ENCODE measurements around the gene ANKRD28. TPM values are rescaled to one million over a fixed set of nuclear protein-coding genes. Genes with fewer than 3 reads are reported as not detected.
"Not testable (repeated sequence)": the region's sequence is repeated elsewhere in the genome, so short reads cannot be mapped to it uniquely, and the experiment has no call there.

Gene ANKRD28
- total RNA-seq, 2 experiments from 2014 or later: 27.3 to 28.4 TPM

DNA sequence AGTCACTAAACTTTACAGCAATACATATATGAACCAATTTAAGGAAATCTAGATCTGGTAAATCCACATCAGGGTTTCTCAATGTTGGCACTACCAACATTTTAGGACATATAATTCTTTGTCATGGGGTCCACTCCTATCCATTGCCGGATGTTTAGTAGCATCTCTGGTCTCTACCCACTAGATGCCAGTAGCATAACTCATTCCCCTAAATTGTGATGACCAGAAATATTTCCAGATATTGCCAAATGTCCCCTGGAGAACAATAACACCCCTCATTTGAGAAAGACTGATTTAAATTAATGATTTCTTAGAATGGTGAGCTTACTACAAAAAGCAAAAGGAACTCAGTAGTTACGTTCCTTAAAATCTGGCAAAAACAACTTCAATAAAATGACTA is 23.1 kb upstream of the ANKRD28 start:
- H3K9me3 Mint-ChIP-seq (ENCODE audit: low read depth): no peaks in the 10 kb centered on the region
- H3K27ac Mint-ChIP-seq: no peak overlapping the region
- CTCF ChIA-PET: interaction anchor here (1.5 kb wide), 1 partner anchor 427 kb away, joined by 3 read pairs; no protein-coding TSS in a partner anchor
- no peak for ATAC-seq
- POLR2A ChIA-PET: no interaction called here
- H3K36me3 Mint-ChIP-seq (ENCODE audit: low read depth): peaks cover 3% of the 10 kb centered on the region
- no peak overlapping the region for H3K4me3 Mint-ChIP-seq
- H3K4me1 Mint-ChIP-seq: peaks cover 48% of the 10 kb centered on the region
- intact Hi-C loops (cut with DNase I, micrococcal nuclease): no loop called here
- DNase-seq: no peak
- no peaks in the 10 kb centered on the region for H3K27me3 Mint-ChIP-seq

GRCh38 chr3:15819576-15819975 is 21.8 kb upstream of the ANKRD28 start:
- Mint-ChIP-seq H3K36me3 (ENCODE audit: low read depth) (peaks cover 3% of the 10 kb centered on the region), H3K9me3 (ENCODE audit: low read depth) (no peaks in the 10 kb centered on the region), H3K4me1 (peaks cover 53% of the 10 kb centered on the region), H3K4me3 (no peak overlapping the region), H3K27me3 (no peaks in the 10 kb centered on the region), H3K27ac (no peak overlapping the region)
- intact Hi-C loops (cut with DNase I, micrococcal nuclease): loop anchor here in 1 of 2 experiments (5.0 to 10.0 kb wide), 2 partner anchors 228 to 615 kb away; partner anchors contain the start of gene CAPN7
- DNase-seq: no peak
- ChIA-PET POLR2A (no interaction called here), CTCF (interaction anchor here (0.6 to 1.0 kb wide), 2 partner anchors 42 to 154 kb away, joined by 3 read pairs; no protein-coding TSS in a partner anchor)
- no peak for ATAC-seq

DNA sequence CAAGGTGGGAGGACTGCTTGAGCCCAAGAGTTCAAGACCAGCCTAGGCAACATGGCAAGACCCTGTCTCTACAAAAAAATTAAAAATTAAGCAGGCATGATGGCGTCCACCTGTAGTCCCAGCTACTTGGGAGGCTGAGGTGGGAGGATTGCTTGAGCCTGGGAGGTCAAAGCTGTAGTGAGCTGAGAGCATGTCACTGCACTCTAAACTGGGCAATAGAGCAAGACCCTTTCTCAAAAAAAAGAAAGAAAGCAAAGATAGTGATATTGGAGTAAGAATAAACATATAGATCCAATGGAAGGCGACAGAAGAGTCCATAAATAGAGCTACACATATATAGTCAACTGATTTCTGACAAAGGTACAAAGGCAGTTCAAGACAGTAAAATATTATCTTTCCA is 21.3 kb upstream of the ANKRD28 start:
- ChIA-PET CTCF (interaction anchor here (1.0 kb wide), 1 partner anchor 43 kb away, joined by 3 read pairs; no protein-coding TSS in a partner anchor), POLR2A (no interaction called here)
- peaks cover 53% of the 10 kb centered on the region for H3K4me1 Mint-ChIP-seq
- H3K27ac Mint-ChIP-seq: no peak overlapping the region
- intact Hi-C loops (cut with DNase I, micrococcal nuclease): loop anchor here in 1 of 2 experiments (5.0 to 10.0 kb wide), 2 partner anchors 228 to 614 kb away; partner anchors contain the start of gene CAPN7
- H3K9me3 Mint-ChIP-seq (ENCODE audit: low read depth): no peaks in the 10 kb centered on the region
- H3K36me3 Mint-ChIP-seq (ENCODE audit: low read depth): peaks cover 3% of the 10 kb centered on the region
- H3K27me3 Mint-ChIP-seq: no peaks in the 10 kb centered on the region
- no peak overlapping the region for H3K4me3 Mint-ChIP-seq
- ATAC-seq (no peak), DNase-seq (no peak)

- no peaks in the 10 kb centered on the region for H3K9me3 Mint-ChIP-seq (ENCODE audit: low read depth)
- H3K4me3 Mint-ChIP-seq: no peak overlapping the region
- intact Hi-C loops (cut with DNase I, micrococcal nuclease): loop anchor here (1.0 to 10.0 kb wide), 5 partner anchors 232 to 611 kb away; partner anchors contain the start of gene CAPN7 (in 1 of the 2)
- no peak for ATAC-seq
- POLR2A ChIA-PET: no interaction called here
- peaks cover 41% of the 10 kb centered on the region for H3K4me1 Mint-ChIP-seq
- no peaks in the 10 kb centered on the region for H3K36me3 Mint-ChIP-seq (ENCODE audit: low read depth)
- H3K27ac Mint-ChIP-seq: no peak overlapping the region
- no peaks in the 10 kb centered on the region for H3K27me3 Mint-ChIP-seq
- CTCF ChIA-PET: interaction anchor here (0.7 to 1.4 kb wide), 4 partner anchors 18 to 233 kb away, joined by 3 to 6 read pairs (median 3); partner anchors contain the start of gene ANKRD28
- no peak for DNase-seq
These were observed 17.9 kb upstream of the ANKRD28 start for GRCh38 chr3:15815696-15816095.

- intact Hi-C loops (cut with DNase I, micrococcal nuclease): loop anchor here in 1 of 2 experiments (10.0 kb wide), 1 partner anchor 608 kb away; the partner anchor contains the start of gene CAPN7
- H3K27me3 Mint-ChIP-seq; H3K27ac Mint-ChIP-seq; H3K4me3 Mint-ChIP-seq; ATAC-seq; POLR2A ChIA-PET; H3K36me3 Mint-ChIP-seq (ENCODE audit: low read depth); H3K9me3 Mint-ChIP-seq (ENCODE audit: low read depth); DNase-seq: not testable (repeated sequence)
- CTCF ChIA-PET: interaction anchor here (0.7 to 6.3 kb wide), 10 partner anchors 14 to 182 kb away, joined by 3 to 50 read pairs (median 5); partner anchors contain the start of gene ANKRD28
- peaks cover 44% of the 10 kb centered on the region for H3K4me1 Mint-ChIP-seq
These were observed 15.3 kb upstream of the ANKRD28 start for GRCh38 chr3:15813079-15813478.

- CTCF ChIA-PET: interaction anchor here (0.7 to 6.3 kb wide), 12 partner anchors 13 to 669 kb away, joined by 3 to 50 read pairs (median 5); partner anchors contain the start of gene ANKRD28
- H3K4me3 Mint-ChIP-seq: no peak overlapping the region
- no peaks in the 10 kb centered on the region for H3K27me3 Mint-ChIP-seq
- no peak overlapping the region for H3K27ac Mint-ChIP-seq
- peaks cover 37% of the 10 kb centered on the region for H3K4me1 Mint-ChIP-seq
- DNase-seq: no peak
- H3K9me3 Mint-ChIP-seq (ENCODE audit: low read depth): no peaks in the 10 kb centered on the region
- no peaks in the 10 kb centered on the region for H3K36me3 Mint-ChIP-seq (ENCODE audit: low read depth)
- POLR2A ChIA-PET: no interaction called here
- intact Hi-C loops (cut with DNase I, micrococcal nuclease): loop anchor here (1.0 to 10.0 kb wide), 2 partner anchors 182 to 607 kb away; partner anchors contain the start of gene CAPN7 (in 1 of the 2)
- ATAC-seq: no peak
These were observed 14.4 kb upstream of the ANKRD28 start for GRCh38 chr3:15812183-15812582.

DNA sequence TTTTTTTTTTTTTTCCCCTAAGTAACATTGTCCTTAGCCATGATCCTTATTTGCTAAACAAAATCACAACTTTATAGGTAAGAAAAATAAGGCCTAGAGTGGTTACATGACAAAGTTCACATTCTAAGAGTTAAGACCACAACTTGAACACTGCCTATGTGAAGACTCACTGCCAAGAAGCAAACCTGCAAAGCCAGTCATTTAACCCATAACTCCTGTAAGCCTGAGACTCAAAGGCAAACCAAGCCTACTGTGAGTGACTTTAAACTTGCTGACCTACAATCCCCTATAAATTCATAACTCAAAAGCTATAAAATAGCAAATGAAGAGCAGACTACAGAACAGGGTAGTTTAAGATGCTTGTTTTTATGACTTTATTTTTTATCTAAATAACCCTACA is 12.9 kb upstream of the ANKRD28 start:
- CTCF ChIA-PET: interaction anchor here (1.0 to 6.3 kb wide), 3 partner anchors 11 to 601 kb away, joined by 3 to 50 read pairs (median 12); partner anchors contain the start of gene ANKRD28
- no peak overlapping the region for H3K4me3 Mint-ChIP-seq
- H3K9me3 Mint-ChIP-seq (ENCODE audit: low read depth): no peaks in the 10 kb centered on the region
- no peak overlapping the region for H3K27ac Mint-ChIP-seq
- ATAC-seq (peak; percentile 87), DNase-seq (no peak)
- peaks cover 38% of the 10 kb centered on the region for H3K4me1 Mint-ChIP-seq
- H3K36me3 Mint-ChIP-seq (ENCODE audit: low read depth): no peaks in the 10 kb centered on the region
- H3K27me3 Mint-ChIP-seq: no peaks in the 10 kb centered on the region
- POLR2A ChIA-PET: interaction anchor here (0.6 kb wide), 1 partner anchor 154 kb away, joined by 3 read pairs; no protein-coding TSS in a partner anchor
- intact Hi-C loops (cut with DNase I, micrococcal nuclease): loop anchor here in 1 of 2 experiments (10.0 kb wide), 1 partner anchor 606 kb away; the partner anchor contains the start of gene CAPN7

- Mint-ChIP-seq H3K36me3 (ENCODE audit: low read depth) (no peaks in the 10 kb centered on the region), H3K27me3 (no peaks in the 10 kb centered on the region), H3K4me1 (peaks cover 45% of the 10 kb centered on the region), H3K27ac (no peak overlapping the region), H3K4me3 (no peak overlapping the region), H3K9me3 (ENCODE audit: low read depth) (no peaks in the 10 kb centered on the region)
- ChIA-PET POLR2A (no interaction called here), CTCF (interaction anchor here (2.7 to 6.3 kb wide), 2 partner anchors 10 to 179 kb away, joined by 12 to 50 read pairs; partner anchors contain the start of gene ANKRD28)
- ATAC-seq (no peak), DNase-seq (no peak)
- intact Hi-C loops (cut with DNase I, micrococcal nuclease): no loop called here
These were observed 11.5 kb upstream of the ANKRD28 start for GRCh38 chr3:15809313-15809712.

DNA sequence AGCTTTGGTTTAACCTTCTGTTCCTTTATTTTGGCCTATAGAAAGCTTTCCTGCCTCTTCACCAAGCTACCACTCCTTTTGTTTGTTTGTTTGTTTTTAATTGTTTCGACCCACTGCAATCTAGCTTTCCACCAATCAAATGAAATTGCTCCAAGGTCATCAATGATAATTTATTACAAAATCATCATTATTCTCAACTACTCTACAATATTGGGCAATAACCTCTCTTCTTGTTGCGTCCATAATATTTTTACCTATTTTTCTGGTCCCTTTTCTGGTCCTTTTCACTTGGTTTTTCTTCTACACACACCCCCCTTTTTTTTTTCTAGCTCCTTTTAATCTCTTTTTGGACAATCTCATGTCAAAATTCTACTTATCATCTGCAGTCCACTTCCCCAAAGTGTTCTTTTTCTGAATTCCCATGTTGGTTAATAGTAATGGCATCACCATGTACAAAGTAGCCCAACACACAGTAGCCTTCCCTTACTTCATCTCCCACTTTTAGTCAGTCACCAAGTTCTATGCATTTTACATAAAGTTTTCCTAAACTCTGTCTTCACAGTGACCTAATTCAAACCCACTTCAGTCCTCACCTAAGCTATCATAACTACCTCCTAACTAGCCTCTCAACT is 11.0 kb upstream of the ANKRD28 start:
- ChIA-PET CTCF (interaction anchor here (0.7 to 6.3 kb wide), 3 partner anchors 9 to 178 kb away, joined by 3 to 50 read pairs (median 12); partner anchors contain the start of gene ANKRD28), POLR2A (no interaction called here)
- ATAC-seq: no peak
- H3K36me3 Mint-ChIP-seq (ENCODE audit: low read depth): peaks cover 3% of the 10 kb centered on the region
- H3K4me3 Mint-ChIP-seq: no peak overlapping the region
- H3K4me1 Mint-ChIP-seq: peaks cover 48% of the 10 kb centered on the region
- H3K27me3 Mint-ChIP-seq: no peaks in the 10 kb centered on the region
- intact Hi-C loops (cut with DNase I, micrococcal nuclease): no loop called here
- no peaks in the 10 kb centered on the region for H3K9me3 Mint-ChIP-seq (ENCODE audit: low read depth)
- no peak overlapping the region for H3K27ac Mint-ChIP-seq
- no peak for DNase-seq

GRCh38 chr3:15805756-15806266 is 8.0 kb upstream of the ANKRD28 start:
- Mint-ChIP-seq H3K9me3 (ENCODE audit: low read depth) (no peaks in the 10 kb centered on the region), H3K4me1 (peaks cover 70% of the 10 kb centered on the region), H3K27ac (peak overlapping the region; percentile 2), H3K36me3 (ENCODE audit: low read depth) (peaks cover 4% of the 10 kb centered on the region), H3K4me3 (no peak overlapping the region), H3K27me3 (no peaks in the 10 kb centered on the region)
- ATAC-seq: peak; percentile 37
- ChIA-PET POLR2A (interaction anchor here (1.4 kb wide), 1 partner anchor 9 kb away, joined by 7 read pairs; the partner anchor contains the start of gene ANKRD28), CTCF (interaction anchor here (0.8 to 1.2 kb wide), 4 partner anchors 30 to 172 kb away, joined by 3 to 4 read pairs (median 4); no protein-coding TSS in a partner anchor)
- DNase-seq: no peak
- intact Hi-C loops (cut with DNase I, micrococcal nuclease): no loop called here

- POLR2A ChIA-PET: no interaction called here
- Mint-ChIP-seq H3K4me3 (no peak overlapping the region), H3K27me3 (no peaks in the 10 kb centered on the region), H3K4me1 (peaks cover 73% of the 10 kb centered on the region), H3K36me3 (ENCODE audit: low read depth) (peaks cover 4% of the 10 kb centered on the region), H3K27ac (peak overlapping the region; percentile 63), H3K9me3 (ENCODE audit: low read depth) (no peaks in the 10 kb centered on the region)
- ATAC-seq (peak; percentile 46), DNase-seq (peak; percentile 20)
- intact Hi-C loops (cut with DNase I, micrococcal nuclease): no loop called here
- CTCF ChIA-PET: no interaction called here
These were observed 6.8 kb upstream of the ANKRD28 start for GRCh38 chr3:15804553-15805095.
